Activated T-helper 17 cell treated with anti-CD3 and anti-CD28 coated beads, Interleukin-2, amount 50 U/mL, for 72 hours (primary cell): ENCODE data around the gene C10orf62. TPM values are rescaled to one million over a fixed set of nuclear protein-coding genes. Genes with fewer than 3 reads are reported as not detected.
"Not testable (repeated sequence)": the region's sequence is repeated elsewhere in the genome, so short reads cannot be mapped to it uniquely, and the experiment has no call there.

Experiments used
- ATAC-seq: fragments of 150-1000 bp; cut with Tn5 transposase; replicated peaks from 2 replicates; pipeline ENCODE4 v1.10.0; 2021; ENCODE audit warnings: mild to moderate bottlenecking, moderate library complexity
- H3K27ac Mint-ChIP-seq: one replicate; pipeline ENCODE4 v1.8.0; 2022; ENCODE audit warnings: mixed read lengths
- H3K27me3 Mint-ChIP-seq: one replicate; pipeline ENCODE4 v1.8.0; 2022; ENCODE audit warnings: mixed read lengths
- H3K36me3 Mint-ChIP-seq: one replicate; pipeline ENCODE4 v1.8.0; 2022; ENCODE audit warnings: low read depth, mild to moderate bottlenecking, mixed read lengths
- H3K4me1 Mint-ChIP-seq: one replicate; pipeline ENCODE4 v1.8.0; 2022; ENCODE audit warnings: mixed read lengths
- H3K4me3 Mint-ChIP-seq: one replicate; pipeline ENCODE4 v1.8.0; 2022; ENCODE audit warnings: mild to moderate bottlenecking, mixed read lengths
- H3K9me3 Mint-ChIP-seq: one replicate; pipeline ENCODE4 v1.8.0; 2022; ENCODE audit warnings: mixed read lengths
- total RNA-seq, 2 donors: library from RNA; stranded (reverse); gene quantifications; one replicate each; pipeline ENCODE4 v1.2.3, GENCODE V29; 2022

C10orf62 gene
- total RNA-seq, 2 donors from 2014 or later = not detected

GRCh38 chr10:97555541-97555940 lies 34.0 kb upstream of the C10orf62 start:
- not testable (repeated sequence) for H3K4me3 Mint-ChIP-seq, H3K4me1 Mint-ChIP-seq, H3K27me3 Mint-ChIP-seq, H3K9me3 Mint-ChIP-seq, ATAC-seq, H3K27ac Mint-ChIP-seq, H3K36me3 Mint-ChIP-seq

GRCh38 chr10:97560731-97561381 lies 28.7 kb upstream of the C10orf62 start:
- not testable (repeated sequence) for ATAC-seq, H3K9me3 Mint-ChIP-seq, H3K27me3 Mint-ChIP-seq, H3K4me3 Mint-ChIP-seq, H3K36me3 Mint-ChIP-seq, H3K27ac Mint-ChIP-seq, H3K4me1 Mint-ChIP-seq

- not testable (repeated sequence) for H3K27me3 Mint-ChIP-seq, H3K4me3 Mint-ChIP-seq, H3K36me3 Mint-ChIP-seq, H3K9me3 Mint-ChIP-seq, H3K27ac Mint-ChIP-seq, ATAC-seq, H3K4me1 Mint-ChIP-seq
Measured at GRCh38 chr10:97561386-97562077, 28.0 kb upstream of the C10orf62 start.

- ATAC-seq, H3K36me3 Mint-ChIP-seq, H3K27ac Mint-ChIP-seq: not testable (repeated sequence)
Measured at GRCh38 chr10:97562329-97562728, 27.2 kb upstream of the C10orf62 start.

GRCh38 chr10:97563337-97563736 lies 26.2 kb upstream of the C10orf62 start:
- H3K4me3 Mint-ChIP-seq = no peak overlapping the region
- no peaks in the 10 kb centered on the region for H3K4me1 Mint-ChIP-seq
- H3K27ac Mint-ChIP-seq = peak overlapping the region; percentile 12

More at GRCh38 chr10:97562329-97562728, 27.2 kb upstream of the C10orf62 start:
- not testable (repeated sequence) for H3K4me3 Mint-ChIP-seq, H3K4me1 Mint-ChIP-seq, H3K9me3 Mint-ChIP-seq, H3K27me3 Mint-ChIP-seq

GRCh38 chr10:97564776-97565175 lies 24.7 kb upstream of the C10orf62 start:
- Mint-ChIP-seq H3K4me1 (no peaks in the 10 kb centered on the region), H3K4me3 (no peak overlapping the region)

More at GRCh38 chr10:97563337-97563736, 26.2 kb upstream of the C10orf62 start:
- no peaks in the 10 kb centered on the region for H3K36me3 Mint-ChIP-seq
- no peaks in the 10 kb centered on the region for H3K9me3 Mint-ChIP-seq
- no peaks in the 10 kb centered on the region for H3K27me3 Mint-ChIP-seq
- ATAC-seq = no peak

GRCh38 chr10:97566336-97566996 lies 23.1 kb upstream of the C10orf62 start:
- Mint-ChIP-seq H3K36me3 (no peaks in the 10 kb centered on the region), H3K27ac (no peak overlapping the region), H3K27me3 (no peaks in the 10 kb centered on the region), H3K9me3 (no peaks in the 10 kb centered on the region), H3K4me3 (no peak overlapping the region), H3K4me1 (no peaks in the 10 kb centered on the region)
- peak; percentile 83 for ATAC-seq

More at GRCh38 chr10:97564776-97565175, 24.7 kb upstream of the C10orf62 start:
- no peaks in the 10 kb centered on the region for H3K27me3 Mint-ChIP-seq
- H3K36me3 Mint-ChIP-seq = no peaks in the 10 kb centered on the region
- no peak for ATAC-seq
- no peaks in the 10 kb centered on the region for H3K9me3 Mint-ChIP-seq
- no peak overlapping the region for H3K27ac Mint-ChIP-seq

GRCh38 chr10:97567891-97568290 lies 21.6 kb upstream of the C10orf62 start:
- Mint-ChIP-seq H3K4me3 (no peak overlapping the region), H3K9me3 (no peaks in the 10 kb centered on the region), H3K27me3 (no peaks in the 10 kb centered on the region), H3K27ac (no peak overlapping the region), H3K36me3 (no peaks in the 10 kb centered on the region), H3K4me1 (no peaks in the 10 kb centered on the region)
- no peak for ATAC-seq

- Mint-ChIP-seq H3K36me3 (no peaks in the 10 kb centered on the region), H3K9me3 (no peaks in the 10 kb centered on the region), H3K4me1 (no peaks in the 10 kb centered on the region), H3K27me3 (no peaks in the 10 kb centered on the region), H3K4me3 (no peak overlapping the region), H3K27ac (no peak overlapping the region)
- no peak for ATAC-seq
Measured at GRCh38 chr10:97570146-97570788, 19.3 kb upstream of the C10orf62 start.

GRCh38 chr10:97570789-97571471 lies 18.6 kb upstream of the C10orf62 start:
- Mint-ChIP-seq H3K9me3 (no peaks in the 10 kb centered on the region), H3K4me1 (no peaks in the 10 kb centered on the region), H3K4me3 (no peak overlapping the region), H3K27ac (no peak overlapping the region), H3K36me3 (no peaks in the 10 kb centered on the region), H3K27me3 (no peaks in the 10 kb centered on the region)
- no peak for ATAC-seq

- H3K9me3 Mint-ChIP-seq = no peaks in the 10 kb centered on the region
- no peak overlapping the region for H3K4me3 Mint-ChIP-seq
- no peaks in the 10 kb centered on the region for H3K27me3 Mint-ChIP-seq
- H3K4me1 Mint-ChIP-seq = no peaks in the 10 kb centered on the region
- H3K27ac Mint-ChIP-seq = no peak overlapping the region
- no peak for ATAC-seq
- no peaks in the 10 kb centered on the region for H3K36me3 Mint-ChIP-seq
Measured at GRCh38 chr10:97571622-97572021, 17.9 kb upstream of the C10orf62 start.

GRCh38 chr10:97572214-97572989 lies 17.1 kb upstream of the C10orf62 start, which contains the start of gene ANKRD2:
ANKRD2 (plus strand) TSS chr10:97572779; CDS start chr10:97572789, 10 bp downstream.
- Mint-ChIP-seq H3K9me3 (no peaks in the 10 kb centered on the region), H3K36me3 (no peaks in the 10 kb centered on the region)
- peak; percentile 59 for ATAC-seq

GRCh38 chr10:97573021-97573420 lies 16.5 kb upstream of the C10orf62 start:
- no peaks in the 10 kb centered on the region for H3K27me3 Mint-ChIP-seq
- no peaks in the 10 kb centered on the region for H3K9me3 Mint-ChIP-seq
- no peak overlapping the region for H3K4me3 Mint-ChIP-seq
- no peak for ATAC-seq
- H3K4me1 Mint-ChIP-seq = no peaks in the 10 kb centered on the region
- H3K36me3 Mint-ChIP-seq = no peaks in the 10 kb centered on the region
- no peak overlapping the region for H3K27ac Mint-ChIP-seq

More at GRCh38 chr10:97572214-97572989, 17.1 kb upstream of the C10orf62 start, which contains the start of gene ANKRD2:
- no peak within 1 kb of the TSS for H3K4me3 Mint-ChIP-seq
- no peaks in the 10 kb centered on the region for H3K4me1 Mint-ChIP-seq
- H3K27ac Mint-ChIP-seq = no peak within 1 kb of the TSS
- H3K27me3 Mint-ChIP-seq = no peaks in the 10 kb centered on the region
